Vagina (tissue), 2 donors: ENCODE measurements around the gene ARL2. TPM values are rescaled to one million over a fixed set of nuclear protein-coding genes. Genes with fewer than 3 reads are reported as not detected.
"Not testable (repeated sequence)": the region's sequence is repeated elsewhere in the genome, so short reads cannot be mapped to it uniquely, and the experiment has no call there.

Source experiments
- DNase-seq, 2 donors: peaks; one replicate each; pipeline ENCODE4 v3.0.0-alpha.2; 2017; ENCODE audit errors: extremely low spot score in 2 of 2
- H3K27ac ChIP-seq: fragments of 200-600 bp; sonication (generic); one replicate; pipeline ENCODE4 v1.5.1; 2019
- H3K27me3 ChIP-seq: fragments of 200-600 bp; sonication (generic); one replicate; pipeline ENCODE4 v1.5.1; 2019
- H3K36me3 ChIP-seq, 2 donors: fragments of 200-600 bp; sonication (generic); one replicate each; pipeline ENCODE4 v1.5.1; 2017 to 2019
- H3K4me1 ChIP-seq: fragments of 200-600 bp; sonication (generic); one replicate; pipeline ENCODE4 v1.5.1; 2019
- H3K4me3 ChIP-seq, 2 donors: fragments of 200-600 bp; sonication (generic); 1 replicate in 1 of 2; 2 replicates in 1 of 2; pipeline ENCODE4 v1.5.1; 2016 to 2019
- H3K9me3 ChIP-seq: fragments of 200-600 bp; sonication (generic); one replicate; pipeline ENCODE4 v1.5.1; 2019
- CTCF ChIP-seq, 3 experiments: fragments of 450-650 bp in 2 of 3; fragments of 200-600 bp in 1 of 3; sonication (generic) in 1 of 3; IDR thresholded peaks; one replicate each; pipeline ENCODE4 v1.5.1; 2017 to 2019; ENCODE audit warnings: antibody characterized with exemption in 3 of 3, mild to moderate bottlenecking in 2 of 3, moderate library complexity in 2 of 3
- POLR2A ChIP-seq, 2 donors: fragments of 450-650 bp; IDR thresholded peaks; one replicate each; pipeline ENCODE4 v1.6.1; 2017; ENCODE audit warnings: antibody characterized with exemption in 2 of 2, mild to moderate bottlenecking in 2 of 2, moderate library complexity in 2 of 2
- POLR2AphosphoS5 ChIP-seq, 2 donors: sonication (generic); formaldehyde crosslinking; IDR thresholded peaks; one replicate each; pipeline ENCODE4 v1.9.0; 2017; ENCODE audit warnings: antibody characterized with exemption in 2 of 2, mild to moderate bottlenecking in 2 of 2, low read depth in 1 of 2; ENCODE audit not compliant: insufficient read depth in 1 of 2
- intact Hi-C: fragments of 100-400 bp; cut with DNase I; formaldehyde crosslinking; loops from one replicate; pipeline ENCODE4 v1.15.1; 2023
- total RNA-seq: library from RNA; depleted of rRNA; stranded (reverse); fragments of >200 nt; gene quantifications from one replicate; pipeline ENCODE4 v1.2.3, GENCODE V29; 2016

Gene ARL2
- total RNA-seq, 1 donor from 2014 or later, result 112 TPM

- Histone ChIP-seq H3K27ac (no peak overlapping the region), H3K4me3 (no peak overlapping the region), H3K27me3 (no peaks in the 10 kb centered on the region), H3K4me1 (peaks cover 10% of the 10 kb centered on the region), H3K36me3 (no peaks in the 10 kb centered on the region), H3K9me3 (no peaks in the 10 kb centered on the region)
- no peak for DNase-seq
- no peak for TF ChIP-seq POLR2A (IDR thresholded peaks at IDR 0.05)
- no peak for TF ChIP-seq CTCF (IDR thresholded peaks at IDR 0.05)
- TF ChIP-seq POLR2AphosphoS5 (IDR thresholded peaks at IDR 0.05; ENCODE audit: insufficient read depth in 1 of 2, low read depth in 1 of 2), result no peak
- intact Hi-C loops, result no loop called here
Observed at GRCh38 chr11:64974124-64974523, 39.8 kb upstream of the ARL2 start.

GRCh38 chr11:64976651-64977050, 37.3 kb upstream of the ARL2 start:
- no peak for DNase-seq
- Histone ChIP-seq H3K4me1 (peaks cover 6% of the 10 kb centered on the region), H3K27ac (no peak overlapping the region), H3K36me3 (no peaks in the 10 kb centered on the region), H3K27me3 (no peaks in the 10 kb centered on the region), H3K4me3 (no peak overlapping the region), H3K9me3 (no peaks in the 10 kb centered on the region)
- TF ChIP-seq POLR2A (IDR thresholded peaks at IDR 0.05), result no peak
- no peak for TF ChIP-seq CTCF (IDR thresholded peaks at IDR 0.05)
- no peak for TF ChIP-seq POLR2AphosphoS5 (IDR thresholded peaks at IDR 0.05; ENCODE audit: insufficient read depth in 1 of 2, low read depth in 1 of 2)
- intact Hi-C loops, result no loop called here

DNA sequence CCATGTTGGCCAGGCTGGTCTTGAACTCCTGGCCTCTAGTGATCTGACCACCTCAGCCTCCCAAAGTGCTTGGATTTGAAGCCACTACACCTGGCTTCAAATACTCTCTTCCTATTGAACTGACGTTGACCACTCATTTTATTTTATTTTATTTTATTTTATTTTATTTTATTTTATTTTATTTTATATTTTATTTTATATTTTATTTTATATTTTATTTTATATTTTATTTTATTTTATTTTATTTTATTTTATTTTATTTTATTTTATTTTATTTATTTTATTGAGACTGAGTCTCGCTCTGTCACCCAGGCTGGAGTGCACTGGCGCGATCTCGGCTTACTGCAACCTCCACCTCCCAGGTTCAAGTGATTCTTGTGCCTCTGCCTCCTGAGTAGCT, 30.6 kb upstream of the ARL2 start:
- H3K27ac ChIP-seq, DNase-seq, H3K4me1 ChIP-seq, H3K9me3 ChIP-seq, H3K27me3 ChIP-seq, H3K36me3 ChIP-seq, intact Hi-C loops, H3K4me3 ChIP-seq: not testable (repeated sequence)

DNA sequence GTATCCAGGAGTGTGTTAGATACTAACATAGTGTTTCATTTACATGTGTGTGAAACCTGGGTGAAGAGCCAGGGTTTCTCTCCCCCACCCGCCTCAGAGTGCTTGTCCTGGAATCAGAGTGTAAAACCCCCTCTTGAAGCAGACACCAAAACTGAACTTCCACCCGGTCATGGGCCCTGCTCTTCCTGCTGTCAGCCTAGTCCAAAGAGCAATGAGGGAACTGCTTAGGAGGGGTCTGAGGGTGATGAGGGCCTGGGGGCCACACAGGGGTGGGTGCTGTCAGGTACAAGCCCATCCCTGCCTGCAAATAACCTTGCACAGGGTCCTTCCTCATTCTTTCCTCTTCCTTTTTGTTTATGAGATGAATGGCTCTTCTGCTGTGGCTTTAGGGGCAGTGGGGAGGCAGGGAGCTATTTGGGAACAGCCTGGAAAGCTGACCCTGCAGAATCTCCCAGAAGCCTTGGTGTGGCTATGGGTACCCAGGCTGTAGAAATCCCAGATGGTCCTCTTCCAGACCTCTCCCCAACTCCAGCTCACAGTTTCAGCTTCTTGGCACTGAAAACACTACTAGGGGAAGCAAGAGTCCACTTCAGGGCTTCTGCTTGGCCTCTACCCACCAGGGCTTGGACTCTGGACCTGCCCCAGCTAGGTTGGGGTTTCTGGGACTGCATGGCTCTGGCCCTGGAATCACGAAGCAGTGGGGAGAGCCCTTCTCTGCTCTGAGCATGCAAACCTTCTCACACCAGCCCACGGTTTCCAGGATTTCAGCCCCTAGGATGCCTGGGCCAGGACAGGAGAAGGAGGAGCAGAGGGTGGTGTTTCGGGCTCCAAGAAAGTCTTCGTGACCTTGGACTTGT, 25.7 kb upstream of the ARL2 start:
- Histone ChIP-seq H3K4me3 (no peak overlapping the region), H3K9me3 (no peaks in the 10 kb centered on the region), H3K4me1 (peaks cover 10% of the 10 kb centered on the region), H3K27me3 (no peaks in the 10 kb centered on the region), H3K27ac (no peak overlapping the region), H3K36me3 (no peaks in the 10 kb centered on the region)
- TF ChIP-seq POLR2AphosphoS5 (IDR thresholded peaks at IDR 0.05; ENCODE audit: insufficient read depth in 1 of 2, low read depth in 1 of 2), result no peak
- no peak for TF ChIP-seq POLR2A (IDR thresholded peaks at IDR 0.05)
- TF ChIP-seq CTCF (IDR thresholded peaks at IDR 0.05), result no peak
- intact Hi-C loops, result no loop called here
- no peak for DNase-seq

DNA sequence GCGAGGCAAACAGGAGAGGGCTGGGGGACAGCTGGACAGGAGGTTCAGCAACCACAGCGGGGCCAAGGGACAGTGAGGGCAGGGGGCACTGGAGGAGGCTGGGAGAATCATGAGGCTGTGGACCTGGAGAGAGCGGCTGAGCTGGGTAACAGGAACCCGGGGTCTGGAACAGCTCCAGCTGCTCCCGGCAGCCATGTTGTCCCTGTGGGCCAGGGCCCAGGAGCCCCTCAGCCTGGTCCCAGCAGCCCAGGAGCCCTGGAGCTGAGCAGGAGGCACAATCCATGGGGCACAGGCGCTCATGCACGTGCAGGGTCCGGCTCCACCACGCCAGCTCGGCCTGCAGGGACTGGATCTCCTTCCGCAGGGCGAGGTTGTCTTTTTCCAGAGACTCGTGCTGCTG, 24.5 kb upstream of the ARL2 start:
- no peaks in the 10 kb centered on the region for H3K36me3 ChIP-seq
- no peak for DNase-seq
- H3K27me3 ChIP-seq, result no peaks in the 10 kb centered on the region
- no peak for TF ChIP-seq POLR2AphosphoS5 (IDR thresholded peaks at IDR 0.05; ENCODE audit: insufficient read depth in 1 of 2, low read depth in 1 of 2)
- no peak for TF ChIP-seq CTCF (IDR thresholded peaks at IDR 0.05)
- no peak for TF ChIP-seq POLR2A (IDR thresholded peaks at IDR 0.05)
- H3K9me3 ChIP-seq, result no peaks in the 10 kb centered on the region
- H3K4me3 ChIP-seq, result no peak overlapping the region
- intact Hi-C loops, result no loop called here
- H3K27ac ChIP-seq, result no peak overlapping the region
- H3K4me1 ChIP-seq, result peaks cover 10% of the 10 kb centered on the region
